HCT116 (cell line): ENCODE results near the gene MATK.

ENCODE experiments used
- CTCF ChIP-seq, 3 experiments: fragments of 200-600 bp in 1 of 3; sonication (generic) in 1 of 3; IDR thresholded peaks in 2 of 3; conservative IDR thresholded peaks in 1 of 3; 2 replicates each; pipeline ENCODE4 v1.5.1; 2012 to 2017; ENCODE audit warnings: low read depth in 2 of 3, low read length in 2 of 3, antibody characterized with exemption in 1 of 3, borderline replicate concordance in 1 of 3, control low read depth in 1 of 3, mild to moderate bottlenecking in 1 of 3, mixed read lengths in 1 of 3, mixed run types in 1 of 3, moderate library complexity in 1 of 3; ENCODE audit not compliant: insufficient read depth in 1 of 3
- EZH2 ChIP-seq: fragments of 200-600 bp; sonication (generic); IDR thresholded peaks from 2 replicates; pipeline ENCODE4 v1.6.1; 2017; ENCODE audit warnings: antibody characterized with exemption, mixed run types
- POLR2A ChIP-seq: IDR thresholded peaks from 2 replicates; pipeline ENCODE4 v1.7.0; 2011; ENCODE audit warnings: borderline replicate concordance; ENCODE audit not compliant: insufficient read depth, insufficient read length; ENCODE audit errors: extremely low read depth
- POLR2AphosphoS5 ChIP-seq: IDR thresholded peaks from 2 replicates; pipeline ENCODE4 v1.6.1; 2011; ENCODE audit warnings: mild to moderate bottlenecking, low read depth, low read length, moderate library complexity
- SP1 ChIP-seq: IDR thresholded peaks from 2 replicates; pipeline ENCODE4 v1.6.1; 2012; ENCODE audit warnings: low read depth
- SRF ChIP-seq: IDR thresholded peaks from 2 replicates; pipeline ENCODE4 v1.6.1; 2012; ENCODE audit warnings: low read depth

GRCh38 chr19:3768015-3768747 is 18.0 kb downstream of the MATK start:
- TF ChIP-seq SP1 = no peak
- TF ChIP-seq CTCF (IDR thresholded peaks at IDR 0.05 in 2 of 3, conservative IDR thresholded peaks at IDR 0.05 in 1 of 3; ENCODE audit: borderline replicate concordance in 1 of 3, insufficient read depth in 1 of 3, low read depth in 2 of 3, low read length in 2 of 3) = no peak
- TF ChIP-seq POLR2AphosphoS5 = no peak
- no peak for TF ChIP-seq EZH2
- no peak for TF ChIP-seq SRF
- no peak for TF ChIP-seq POLR2A
